22Rv1 (cell line): Measurements from ENCODE around the gene AGMO.

Experiments
- CTCF ChIP-seq: fragments of 450-650 bp; IDR thresholded peaks from 2 replicates; pipeline ENCODE4 v1.5.1; 2017; ENCODE audit warnings: mild to moderate bottlenecking
- ZFX ChIP-seq: fragments of 450-650 bp; IDR thresholded peaks from 2 replicates; pipeline ENCODE4 v1.6.1; 2017; ENCODE audit warnings: antibody characterized with exemption, borderline replicate concordance

DNA sequence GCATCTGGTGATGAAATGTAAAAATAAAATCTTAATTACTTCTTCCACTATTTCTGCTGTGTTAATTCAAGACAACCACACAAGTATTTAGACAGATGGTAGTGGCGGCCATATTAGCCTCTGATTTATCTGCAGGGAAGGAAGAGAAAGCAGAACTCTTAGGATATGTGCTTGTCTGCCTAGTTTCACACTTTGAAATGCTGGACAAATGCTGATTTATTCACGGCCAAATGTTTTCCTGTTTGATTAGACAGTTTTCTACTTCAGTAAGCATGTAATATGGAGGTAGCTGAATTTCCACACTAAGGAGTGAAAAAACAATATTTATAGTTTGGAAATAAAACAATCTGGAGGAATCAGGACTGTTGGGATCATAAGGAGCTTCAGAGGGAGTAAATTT is 158.1 kb downstream of the AGMO start:
- TF ChIP-seq CTCF (no peak), ZFX (no peak)
